Muscle of leg (tissue), 11 donors: ENCODE data around the gene C22orf31. TPM values are rescaled to one million over a fixed set of nuclear protein-coding genes. Genes with fewer than 3 reads are reported as not detected.
A peak's percentile ranks its signal among the peaks of the same experiment; 100 is the strongest.

ENCODE experiments used
- DNase-seq: peaks from one replicate; pipeline ENCODE4 v3.0.0; 2013
- H3K27ac ChIP-seq: one replicate; pipeline ENCODE4 v1.5.1; 2013; ENCODE audit warnings: mild to moderate bottlenecking, low read length, control low read depth
- H3K27me3 ChIP-seq: one replicate; pipeline ENCODE4 v1.6.1; 2013; ENCODE audit warnings: low read length; ENCODE audit not compliant: control insufficient read depth, insufficient read depth
- H3K36me3 ChIP-seq: one replicate; pipeline ENCODE4 v1.6.1; 2013; ENCODE audit warnings: low read length; ENCODE audit not compliant: control insufficient read depth, insufficient read depth
- H3K4me1 ChIP-seq: one replicate; pipeline ENCODE4 v1.6.1; 2013; ENCODE audit warnings: low read length; ENCODE audit not compliant: control insufficient read depth, insufficient read depth
- H3K4me3 ChIP-seq: one replicate; pipeline ENCODE4 v1.5.1; 2013; ENCODE audit warnings: low read length, control low read depth
- H3K9me3 ChIP-seq: replicated peaks from 2 replicates; pipeline ENCODE4 v1.6.1; 2013; ENCODE audit warnings: low read depth, low read length; ENCODE audit not compliant: control insufficient read depth
- WGBS: methylation state at CpG from one replicate; pipeline ENCODE4 v1.1.5; 2013; ENCODE audit warnings: missing lambda C conversion rate; ENCODE audit not compliant: insufficient coverage; 5-methylcytosine and 5-hydroxymethylcytosine counted together
- polyA plus RNA-seq, 8 donors: library from polyadenylated mRNA; unstranded; fragments of 120-200 nt; gene quantifications; one replicate each; pipeline versions ENCODE4 v1.2.1 to v1.2.3, GENCODE V29; 2013; ENCODE audit warnings: inconsistent platforms in 1 of 8, low replicate concordance in 1 of 8; ENCODE audit not compliant: insufficient read length in 8 of 8, insufficient read depth in 1 of 8
- total RNA-seq: library from RNA; stranded (reverse); fragments of 120-200 nt; gene quantifications from one replicate; pipeline ENCODE4 v1.2.4, GENCODE V29; 2013

The C22orf31 gene
- total and polyA plus RNA-seq, 9 donors: 1.1 to 3.0 (median 1.9) TPM

DNA sequence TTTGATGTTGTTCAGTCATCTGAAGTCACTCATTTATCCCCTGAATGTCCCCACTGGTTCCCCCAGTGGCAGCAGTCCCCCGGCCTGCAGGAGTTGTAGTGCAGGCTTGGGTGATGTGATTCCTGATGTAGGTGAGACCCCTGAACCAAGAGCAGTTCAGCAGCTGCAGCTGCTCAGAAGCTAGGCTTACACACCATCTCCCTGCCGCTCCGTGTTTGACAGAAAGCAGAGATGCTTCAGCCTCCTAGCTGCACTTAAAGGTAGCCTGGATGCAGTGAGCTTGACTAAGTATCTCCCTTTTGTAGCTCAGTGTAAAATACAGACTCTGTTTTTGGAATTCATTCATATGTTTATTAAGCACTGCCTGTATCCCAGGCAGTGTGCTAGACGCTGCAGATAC is 47.3 kb downstream of the C22orf31 start:
- Histone ChIP-seq H3K27me3 (no peaks in the 10 kb centered on the region), H3K9me3 (no peaks in the 10 kb centered on the region), H3K4me3 (no peak overlapping the region), H3K4me1 (peaks cover 22% of the 10 kb centered on the region), H3K27ac (no peak overlapping the region), H3K36me3 (no peaks in the 10 kb centered on the region)
- no CpG with 5 or more reads among the region's 4 CpGs for WGBS
- no peak for DNase-seq

DNA sequence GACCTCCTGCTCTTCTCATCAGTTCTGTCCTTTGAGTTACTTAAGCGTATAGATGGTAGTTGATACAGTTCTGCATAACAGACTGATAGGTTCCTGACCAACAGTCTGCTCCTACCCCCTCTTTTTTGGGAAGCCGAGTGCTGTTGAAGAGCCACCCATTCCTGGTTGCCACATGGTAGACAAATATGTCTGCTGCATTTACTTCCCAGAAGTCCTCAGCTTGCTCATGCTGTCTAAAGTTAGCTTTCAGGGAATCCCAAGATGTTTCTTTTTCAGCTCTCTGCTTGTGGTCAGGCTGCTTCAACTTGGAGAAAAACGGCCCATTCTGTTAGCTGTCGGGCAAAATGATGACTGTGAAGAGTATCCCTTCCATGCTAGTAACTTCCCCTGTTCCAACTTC is 48.7 kb downstream of the C22orf31 start:
- WGBS: 90% methylated on average over 3 of the region's 4 CpGs
- H3K36me3 ChIP-seq: no peaks in the 10 kb centered on the region
- no peak for DNase-seq
- H3K4me1 ChIP-seq: peaks cover 22% of the 10 kb centered on the region
- H3K27ac ChIP-seq: no peak overlapping the region
- H3K27me3 ChIP-seq: no peaks in the 10 kb centered on the region
- H3K4me3 ChIP-seq: no peak overlapping the region
- no peaks in the 10 kb centered on the region for H3K9me3 ChIP-seq

DNA sequence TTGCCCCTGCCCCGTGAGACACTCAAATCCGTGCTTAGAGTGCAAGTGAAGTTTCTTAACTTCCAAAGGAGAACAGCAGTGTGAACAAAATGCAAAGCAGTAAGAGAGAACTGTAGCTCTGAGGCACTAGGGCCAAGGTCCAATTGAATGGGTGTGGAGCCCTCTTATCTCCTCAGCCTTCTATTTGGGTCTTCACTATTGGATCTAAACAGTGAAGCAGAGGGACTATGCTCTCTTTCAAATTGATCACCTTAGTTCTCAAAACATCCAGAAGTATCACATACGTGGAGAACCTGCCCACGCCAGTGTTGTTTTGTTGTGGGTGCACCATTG is 49.6 kb downstream of the C22orf31 start:
- 33% methylated on average over 1 of the region's 4 CpGs for WGBS
- no peaks in the 10 kb centered on the region for H3K9me3 ChIP-seq
- H3K36me3 ChIP-seq: no peaks in the 10 kb centered on the region
- no peak overlapping the region for H3K27ac ChIP-seq
- H3K4me3 ChIP-seq: no peak overlapping the region
- H3K4me1 ChIP-seq: peaks cover 22% of the 10 kb centered on the region
- no peak for DNase-seq
- H3K27me3 ChIP-seq: no peaks in the 10 kb centered on the region

DNA sequence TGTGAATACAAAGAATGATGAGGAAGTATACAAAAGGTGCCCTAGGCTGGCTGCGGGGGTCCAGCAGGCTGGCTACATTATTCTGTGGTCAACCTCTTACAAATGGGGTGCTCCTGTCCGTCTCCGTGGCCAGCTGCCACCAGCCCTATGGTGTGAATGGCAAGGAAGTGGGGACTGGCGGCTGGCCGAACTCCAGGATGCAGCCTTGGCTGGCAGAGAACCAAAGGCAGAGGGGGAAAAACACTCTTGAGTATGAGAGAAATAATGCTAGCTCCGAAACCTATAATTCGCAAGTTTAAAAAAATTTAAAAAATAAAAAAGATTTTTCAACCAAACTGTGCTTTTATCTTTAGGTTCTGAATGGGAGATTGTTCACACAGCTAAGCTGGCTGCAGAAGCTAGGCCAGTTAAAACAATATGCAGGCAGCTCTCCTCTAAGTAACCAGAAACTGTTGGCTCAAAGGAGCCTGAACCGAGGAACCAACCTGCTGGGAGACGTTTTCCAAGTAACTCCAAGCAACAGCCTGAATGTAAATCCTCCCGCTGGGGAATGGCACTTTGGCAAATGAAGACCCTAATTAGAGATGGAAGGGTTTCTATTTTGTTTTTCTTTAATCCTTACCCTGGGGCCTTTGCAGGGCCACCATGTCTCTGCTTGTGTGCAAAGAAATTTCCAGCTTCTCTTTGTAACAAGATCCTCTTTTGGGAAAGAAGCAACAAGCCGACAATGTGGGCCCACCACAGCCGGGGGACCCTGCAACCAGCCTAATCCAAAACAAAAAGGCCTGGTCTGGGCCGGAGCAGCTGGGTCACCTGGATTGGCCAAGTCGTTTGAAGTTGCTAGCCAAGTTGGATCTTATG is 50.2 kb downstream of the C22orf31 start:
- H3K27me3 ChIP-seq: no peaks in the 10 kb centered on the region
- DNase-seq: peak; percentile 61
- no peak overlapping the region for H3K4me3 ChIP-seq
- no peaks in the 10 kb centered on the region for H3K9me3 ChIP-seq
- no peak overlapping the region for H3K27ac ChIP-seq
- H3K36me3 ChIP-seq: no peaks in the 10 kb centered on the region
- H3K4me1 ChIP-seq: peaks cover 22% of the 10 kb centered on the region
- 22% methylated on average over 5 of the region's 14 CpGs for WGBS

DNA sequence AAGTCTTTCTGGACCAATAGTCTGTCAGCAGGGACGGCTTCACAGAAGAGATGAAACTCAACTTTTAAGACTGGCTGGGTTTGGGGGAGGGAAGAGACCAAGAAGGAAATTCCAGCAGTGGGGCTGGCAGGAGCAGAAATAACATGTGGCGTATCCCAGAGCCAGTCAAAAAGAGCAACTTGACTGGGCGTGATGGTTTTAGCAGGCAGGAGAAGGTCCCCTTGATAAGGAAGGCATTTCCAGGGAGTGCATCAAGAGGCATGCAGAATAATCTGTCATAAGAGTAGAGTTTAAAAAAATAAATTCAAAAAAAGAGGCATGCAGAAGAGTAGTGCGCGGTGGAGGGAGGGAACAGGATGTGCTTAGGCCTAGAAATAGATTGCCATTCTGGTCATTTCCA is 52.5 kb downstream of the C22orf31 start:
- Histone ChIP-seq H3K36me3 (no peaks in the 10 kb centered on the region), H3K4me3 (no peak overlapping the region), H3K27ac (no peak overlapping the region), H3K4me1 (peaks cover 33% of the 10 kb centered on the region), H3K27me3 (no peaks in the 10 kb centered on the region), H3K9me3 (no peaks in the 10 kb centered on the region)
- DNase-seq: no peak
- 91% methylated on average over 5 of the region's 5 CpGs for WGBS

Other genes starting within 250 kb of the C22orf31 start
- gene ZNRF3, start 178.3 kb downstream of the C22orf31 start, total RNA-seq: 5.5 TPM
- gene ZNRF3, start 178.3 kb downstream of the C22orf31 start, polyA plus RNA-seq: 1 to 10 TPM; 6.3 to 8.7 (median 8.1) TPM
- gene KREMEN1, start 11.2 kb upstream of the C22orf31 start, total RNA-seq: 44.9 TPM
- 10 to 100 TPM; 61.2 to 96.6 (median 86.9) TPM for gene KREMEN1, start 11.2 kb upstream of the C22orf31 start, polyA plus RNA-seq
- gene EMID1, start 144.1 kb upstream of the C22orf31 start, total RNA-seq: 5.7 TPM
- gene EMID1, start 144.1 kb upstream of the C22orf31 start, polyA plus RNA-seq: 10 to 100 TPM in 1 of 8 donors, 1 to 10 TPM in 7; 5.2 to 20.4 (median 7.6) TPM
- gene RHBDD3, start 206.2 kb upstream of the C22orf31 start, total RNA-seq: 22.4 TPM
- 10 to 100 TPM; 23.1 to 32.9 (median 28.6) TPM for gene RHBDD3, start 206.2 kb upstream of the C22orf31 start, polyA plus RNA-seq
- 111 TPM for gene EWSR1, start 206.4 kb upstream of the C22orf31 start, total RNA-seq
- gene EWSR1, start 206.4 kb upstream of the C22orf31 start, polyA plus RNA-seq: 100 to 1,000 TPM; 169 to 207 (median 180) TPM
- gene GAS2L1, start 244.8 kb upstream of the C22orf31 start, total RNA-seq: 2.7 TPM
- 10 to 100 TPM; 10.5 to 15.4 (median 13.4) TPM for gene GAS2L1, start 244.8 kb upstream of the C22orf31 start, polyA plus RNA-seq